ENCODE data around the gene IRS1. TPM values are rescaled to one million over a fixed set of nuclear protein-coding genes. Genes with fewer than 3 reads are reported as not detected.

The IRS1 gene
- total and polyA plus RNA-seq, 2 donors from 2014 or later, result 4.5 to 13.4 TPM

- FAIRE-seq, result no peak
- DNase-seq, result peak in 1 of 5 donors; percentile 54
- no peaks in the 10 kb centered on the region for H3K9me3 ChIP-seq (ENCODE audit: control insufficient read depth in 2 of 3, insufficient read depth in 1 of 3, low read length in 3 of 3)
- H3K36me3 ChIP-seq (ENCODE audit: control insufficient read depth in 2 of 3, insufficient read depth in 3 of 3, low read length in 3 of 3), result no peaks in the 10 kb centered on the region
- H3K27ac ChIP-seq (ENCODE audit: low read depth in 2 of 2, low read length in 2 of 2), result no peak overlapping the region
- H3K27me3 ChIP-seq (ENCODE audit: control insufficient read depth, insufficient read depth, low read length), result no peaks in the 10 kb centered on the region
- no peak overlapping the region for H3K4me3 ChIP-seq (ENCODE audit: low read length in 3 of 3)
- intact Hi-C loops (cut with DNase I), result no loop called here
- H3K9ac ChIP-seq (ENCODE audit: low read length in 3 of 3), result no peak overlapping the region
- no peak for TF ChIP-seq CTCF (IDR thresholded peaks at IDR 0.05; ENCODE audit: borderline replicate concordance, extremely low read depth, insufficient read depth)
- peaks cover 0 to 6% (median 3%) of the 10 kb centered on the region in 3 donors for H3K4me1 ChIP-seq (ENCODE audit: control insufficient read depth in 2 of 3, insufficient read depth in 2 of 3, low read depth in 1 of 3, low read length in 3 of 3)
Measured at GRCh38 chr2:226730481-226730880, 69.1 kb downstream of the IRS1 start.

- no peaks in the 10 kb centered on the region for H3K27me3 ChIP-seq (ENCODE audit: control insufficient read depth, insufficient read depth, low read length)
- no peaks in the 10 kb centered on the region for H3K36me3 ChIP-seq (ENCODE audit: control insufficient read depth in 2 of 3, insufficient read depth in 3 of 3, low read length in 3 of 3)
- intact Hi-C loops (cut with DNase I), result no loop called here
- no peak overlapping the region for H3K9ac ChIP-seq (ENCODE audit: low read length in 3 of 3)
- H3K27ac ChIP-seq (ENCODE audit: low read depth in 2 of 2, low read length in 2 of 2), result no peak overlapping the region
- DNase-seq (no peak), FAIRE-seq (no peak)
- no peak for TF ChIP-seq CTCF (IDR thresholded peaks at IDR 0.05; ENCODE audit: borderline replicate concordance, extremely low read depth, insufficient read depth)
- no peaks in the 10 kb centered on the region for H3K9me3 ChIP-seq (ENCODE audit: control insufficient read depth in 2 of 3, insufficient read depth in 1 of 3, low read length in 3 of 3)
- peaks cover 0 to 6% (median 3%) of the 10 kb centered on the region in 3 donors for H3K4me1 ChIP-seq (ENCODE audit: control insufficient read depth in 2 of 3, insufficient read depth in 2 of 3, low read depth in 1 of 3, low read length in 3 of 3)
- no peak overlapping the region for H3K4me3 ChIP-seq (ENCODE audit: low read length in 3 of 3)
Measured at GRCh38 chr2:226728996-226729395, 70.6 kb downstream of the IRS1 start.

GRCh38 chr2:226727251-226727650, 72.4 kb downstream of the IRS1 start:
- Histone ChIP-seq H3K9me3 (ENCODE audit: control insufficient read depth in 2 of 3, insufficient read depth in 1 of 3, low read length in 3 of 3) (no peaks in the 10 kb centered on the region), H3K4me1 (ENCODE audit: control insufficient read depth in 2 of 3, insufficient read depth in 2 of 3, low read depth in 1 of 3, low read length in 3 of 3) (peaks cover 0 to 3% (median 0%) of the 10 kb centered on the region in 3 donors), H3K4me3 (ENCODE audit: low read length in 3 of 3) (no peak overlapping the region), H3K27me3 (ENCODE audit: control insufficient read depth, insufficient read depth, low read length) (no peaks in the 10 kb centered on the region), H3K27ac (ENCODE audit: low read depth in 2 of 2, low read length in 2 of 2) (no peak overlapping the region), H3K36me3 (ENCODE audit: control insufficient read depth in 2 of 3, insufficient read depth in 3 of 3, low read length in 3 of 3) (no peaks in the 10 kb centered on the region), H3K9ac (ENCODE audit: low read length in 3 of 3) (no peak overlapping the region)
- intact Hi-C loops (cut with DNase I), result no loop called here
- FAIRE-seq (no peak), DNase-seq (no peak)
- TF ChIP-seq CTCF (IDR thresholded peaks at IDR 0.05; ENCODE audit: borderline replicate concordance, extremely low read depth, insufficient read depth), result no peak

GRCh38 chr2:226726546-226726945, 73.1 kb downstream of the IRS1 start:
- Histone ChIP-seq H3K36me3 (ENCODE audit: control insufficient read depth in 2 of 3, insufficient read depth in 3 of 3, low read length in 3 of 3) (no peaks in the 10 kb centered on the region), H3K4me1 (ENCODE audit: control insufficient read depth in 2 of 3, insufficient read depth in 2 of 3, low read depth in 1 of 3, low read length in 3 of 3) (peaks cover 0 to 3% (median 0%) of the 10 kb centered on the region in 3 donors), H3K4me3 (ENCODE audit: low read length in 3 of 3) (peak overlapping the region in 1 of 3 donors; percentile 22), H3K9ac (ENCODE audit: low read length in 3 of 3) (no peak overlapping the region), H3K9me3 (ENCODE audit: control insufficient read depth in 2 of 3, insufficient read depth in 1 of 3, low read length in 3 of 3) (no peaks in the 10 kb centered on the region), H3K27me3 (ENCODE audit: control insufficient read depth, insufficient read depth, low read length) (no peaks in the 10 kb centered on the region), H3K27ac (ENCODE audit: low read depth in 2 of 2, low read length in 2 of 2) (no peak overlapping the region)
- intact Hi-C loops (cut with DNase I), result no loop called here
- FAIRE-seq (no peak), DNase-seq (no peak)
- no peak for TF ChIP-seq CTCF (IDR thresholded peaks at IDR 0.05; ENCODE audit: borderline replicate concordance, extremely low read depth, insufficient read depth)
